GM12801 (cell line): Measurements from ENCODE around the gene ZNF350.

Experiments
- TF ChIP-seq, protein P1 (sequence below): IDR thresholded peaks from one replicate; pipeline ENCODE4 v1.5.1; 2011; ENCODE audit warnings: control low read depth; ENCODE audit not compliant: insufficient read length; ENCODE audit errors: extremely low read depth

ZNF350 gene

DNA sequence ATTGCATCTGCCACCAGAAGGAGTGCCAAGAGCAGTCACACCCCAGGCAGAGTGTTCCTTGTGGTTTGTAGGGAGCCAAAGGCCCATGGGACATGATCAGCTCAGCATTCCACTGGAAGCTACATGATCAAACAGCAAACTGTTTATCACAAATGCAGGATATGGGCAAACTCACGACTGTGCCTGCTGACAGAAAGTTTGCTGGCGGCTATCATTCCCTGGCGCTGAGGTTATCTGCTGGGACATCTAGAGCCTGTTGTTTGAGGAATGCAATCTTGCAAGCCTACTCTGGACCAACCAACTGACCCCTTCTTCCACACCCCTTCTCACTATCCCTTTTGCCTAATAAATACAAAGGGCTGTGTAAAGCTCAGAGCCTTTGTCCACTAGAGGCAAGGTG lies 67.0 kb downstream of the ZNF350 start:
- TF ChIP-seq, protein P1, sequence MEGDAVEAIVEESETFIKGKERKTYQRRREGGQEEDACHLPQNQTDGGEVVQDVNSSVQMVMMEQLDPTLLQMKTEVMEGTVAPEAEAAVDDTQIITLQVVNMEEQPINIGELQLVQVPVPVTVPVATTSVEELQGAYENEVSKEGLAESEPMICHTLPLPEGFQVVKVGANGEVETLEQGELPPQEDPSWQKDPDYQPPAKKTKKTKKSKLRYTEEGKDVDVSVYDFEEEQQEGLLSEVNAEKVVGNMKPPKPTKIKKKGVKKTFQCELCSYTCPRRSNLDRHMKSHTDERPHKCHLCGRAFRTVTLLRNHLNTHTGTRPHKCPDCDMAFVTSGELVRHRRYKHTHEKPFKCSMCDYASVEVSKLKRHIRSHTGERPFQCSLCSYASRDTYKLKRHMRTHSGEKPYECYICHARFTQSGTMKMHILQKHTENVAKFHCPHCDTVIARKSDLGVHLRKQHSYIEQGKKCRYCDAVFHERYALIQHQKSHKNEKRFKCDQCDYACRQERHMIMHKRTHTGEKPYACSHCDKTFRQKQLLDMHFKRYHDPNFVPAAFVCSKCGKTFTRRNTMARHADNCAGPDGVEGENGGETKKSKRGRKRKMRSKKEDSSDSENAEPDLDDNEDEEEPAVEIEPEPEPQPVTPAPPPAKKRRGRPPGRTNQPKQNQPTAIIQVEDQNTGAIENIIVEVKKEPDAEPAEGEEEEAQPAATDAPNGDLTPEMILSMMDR: no peak

DNA sequence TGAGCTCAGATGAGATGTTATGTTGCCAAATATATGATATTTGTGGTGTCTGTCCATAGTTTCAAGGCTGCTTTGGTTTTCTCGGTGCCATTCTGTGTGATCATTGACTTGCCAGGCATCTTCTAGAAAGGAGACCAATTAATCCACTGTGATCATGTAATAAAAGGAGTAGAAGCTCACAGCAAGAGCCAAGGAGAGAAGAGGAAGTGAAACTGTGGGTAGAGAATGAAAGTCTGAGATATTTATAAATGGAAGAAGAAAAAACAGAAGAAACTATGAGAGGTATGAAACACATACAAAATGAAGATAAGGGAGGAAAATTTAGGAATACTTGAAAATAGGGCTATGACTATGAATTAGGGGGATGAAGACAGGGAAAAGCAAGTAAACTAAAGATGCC lies 70.5 kb downstream of the ZNF350 start:
- TF ChIP-seq, protein P1: no peak

DNA sequence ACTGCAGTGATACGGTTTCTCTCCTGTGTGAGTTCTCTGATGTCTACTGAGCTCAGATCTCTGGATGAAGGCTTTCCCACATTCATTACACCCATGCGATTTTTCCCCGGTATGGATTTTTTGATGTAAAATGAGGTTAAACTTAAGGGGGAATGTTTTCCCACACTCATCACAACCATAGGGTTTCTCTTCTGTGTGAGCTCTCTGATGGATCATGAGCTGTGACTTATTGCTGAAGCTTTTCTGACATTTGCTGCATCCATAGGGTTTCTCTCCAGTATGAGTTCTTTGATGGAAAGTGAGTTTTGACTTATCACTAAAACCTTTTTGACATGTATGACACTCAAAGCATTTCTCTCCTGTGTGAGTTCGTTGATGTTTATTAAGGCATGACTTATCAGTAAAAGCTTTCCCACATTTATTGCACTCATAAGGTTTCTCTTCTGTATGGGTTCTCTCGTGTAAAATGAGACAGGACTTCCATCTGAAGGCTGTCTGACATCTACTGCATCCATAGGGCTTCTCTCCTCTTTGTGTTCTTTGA lies 71.2 kb downstream of the ZNF350 start:
- TF ChIP-seq, protein P1: no peak
